ENCODE measurements around the gene MEGF11.
"Not testable (repeated sequence)": the region's sequence is repeated elsewhere in the genome, so short reads cannot be mapped to it uniquely, and the experiment has no call there.

GRCh38 chr15:65872596-65872995, 381.0 kb downstream of the MEGF11 start:
- TF ChIP-seq CTCF, POLR2A (IDR thresholded peaks at IDR 0.05): not testable (repeated sequence)

Data from Peyer's patch (tissue), 4 donors.